GM12878 (cell line): ENCODE measurements around the gene PNPO. TPM values are rescaled to one million over a fixed set of nuclear protein-coding genes. Genes with fewer than 3 reads are reported as not detected.

Experiments used
- ATAC-seq: fragments of 200-7000 bp; cut with Tn5 transposase; 3 replicates; pipeline ENCODE4 v1.9.1; 2020; ENCODE audit warnings: mild to moderate bottlenecking, moderate library complexity
- BruUV-seq: library from RNA; stranded (reverse); fragments of 400-500 nt; replicated peaks from 2 replicates; lab custom pipeline; 2021; lab: Mats Ljungman, UMichigan
- CTCF ChIA-PET: fragments of 300-600 bp; sonication (Branson Sonifier 250); formaldehyde crosslinking; extraction: SDS; loops from one replicate; lab custom pipeline; 2021; ENCODE audit warnings: inconsistent platforms; lab: Yijun Ruan, JAX
- POLR2A ChIA-PET: fragments of 350-600 bp; formaldehyde crosslinking; extraction: SDS; loops from one replicate; lab custom pipeline; 2021; ENCODE audit warnings: inconsistent platforms; lab: Charles Lee
- RAD21 ChIA-PET: fragments of 300-600 bp; sonication (Branson Sonifier 250); formaldehyde crosslinking; loops from one replicate; lab custom pipeline; 2023; ENCODE audit warnings: antibody characterized with exemption; ENCODE audit not compliant: unreplicated experiment; lab: Charles Lee
- SMC1A ChIA-PET: fragments of 300-600 bp; sonication (Branson Sonifier 250); formaldehyde crosslinking; loops from one replicate; lab custom pipeline; 2023; ENCODE audit not compliant: unreplicated experiment, uncharacterized antibody; lab: Charles Lee
- DNase-seq: peaks from one replicate; pipeline ENCODE4 v3.0.0-alpha.2; 2011; ENCODE audit warnings: low read depth, low spot score
- FAIRE-seq: peaks from 3 replicates; lab custom pipeline; 2011; peaks lifted over from hg19 to GRCh38; lab: Jason Lieb, UNC
- H2AFZ ChIP-seq: 2 replicates; pipeline ENCODE4 v1.6.0; 2011; ENCODE audit warnings: low read depth, low read length, control low read depth; ENCODE audit not compliant: control insufficient read depth
- H3K27ac ChIP-seq: 2 replicates; pipeline ENCODE4 v1.5.1; 2011; ENCODE audit warnings: control low read depth; ENCODE audit not compliant: control insufficient read depth, insufficient read depth
- H3K27me3 ChIP-seq, 2 experiments: replicated peaks in 1 of 2; 2 replicates each; pipeline versions ENCODE4 v1.6.0 to v1.6.1; 2011; ENCODE audit warnings: low read length in 1 of 2; ENCODE audit not compliant: control insufficient read depth in 2 of 2, insufficient read depth in 2 of 2
- H3K36me3 ChIP-seq, 2 experiments: 2 replicates each; pipeline ENCODE4 v1.5.1; 2011; ENCODE audit warnings: low read length in 1 of 2; ENCODE audit not compliant: control insufficient read depth in 2 of 2, insufficient read depth in 2 of 2
- H3K4me1 ChIP-seq: 2 replicates; pipeline ENCODE4 v1.6.1; 2011; ENCODE audit warnings: mild to moderate bottlenecking, low read length, moderate library complexity, mixed read lengths; ENCODE audit not compliant: control insufficient read depth, insufficient read depth
- H3K4me2 ChIP-seq: 2 replicates; pipeline ENCODE4 v1.6.0; 2011; ENCODE audit warnings: control low read depth; ENCODE audit not compliant: control insufficient read depth, insufficient read depth
- H3K4me3 ChIP-seq: fragments of 200-600 bp; sonication (generic); 2 replicates; pipeline ENCODE4 v1.5.1; 2016
- H3K79me2 ChIP-seq: 2 replicates; pipeline ENCODE4 v1.6.0; 2011; ENCODE audit warnings: low read length; ENCODE audit not compliant: control insufficient read depth, insufficient read depth
- H3K9ac ChIP-seq: 2 replicates; pipeline ENCODE4 v1.8.0; 2011; ENCODE audit warnings: low read length, control low read depth, mixed read lengths; ENCODE audit not compliant: control insufficient read depth, insufficient read depth
- H3K9me3 ChIP-seq: replicated peaks from 3 replicates; pipeline ENCODE4 v1.5.1; 2011; ENCODE audit warnings: mild to moderate bottlenecking, low read length; ENCODE audit not compliant: control insufficient read depth, insufficient read depth
- H4K20me1 ChIP-seq: 2 replicates; pipeline ENCODE4 v1.6.0; 2011; ENCODE audit not compliant: control insufficient read depth, insufficient read depth
- ATF2 ChIP-seq: IDR thresholded peaks from 2 replicates; pipeline ENCODE4 v1.6.1; 2012; ENCODE audit warnings: low read length, inconsistent platforms
- CTCF ChIP-seq, 3 experiments: IDR thresholded peaks in 2 of 3; conservative IDR thresholded peaks in 1 of 3; 2 replicates each; pipeline ENCODE4 v1.5.1; 2011; ENCODE audit warnings: low read depth in 3 of 3, low read length in 3 of 3, mild to moderate bottlenecking in 3 of 3, control low read depth in 2 of 3, moderate library complexity in 2 of 3, inconsistent platforms in 1 of 3, mixed read lengths in 1 of 3; ENCODE audit not compliant: control insufficient read depth in 2 of 3, insufficient read depth in 1 of 3; ENCODE audit errors: extremely low read depth in 1 of 3
- CUX1 ChIP-seq: IDR thresholded peaks from 2 replicates; pipeline ENCODE4 v1.6.1; 2012; ENCODE audit warnings: improper control_type of control experiment, low read depth, low read length; ENCODE audit not compliant: insufficient replicate concordance
- FOXK2 ChIP-seq: fragments of 450-650 bp; IDR thresholded peaks from 2 replicates; pipeline ENCODE4 v1.6.1; 2017; ENCODE audit warnings: mild to moderate bottlenecking, moderate library complexity
- MTA3 ChIP-seq: IDR thresholded peaks from 2 replicates; pipeline ENCODE4 v1.6.1; 2012; ENCODE audit warnings: low read length, inconsistent platforms, borderline replicate concordance
- NBN ChIP-seq: fragments of 450-650 bp; IDR thresholded peaks from 2 replicates; pipeline ENCODE4 v1.6.1; 2016
- NFYA ChIP-seq: IDR thresholded peaks from 2 replicates; pipeline ENCODE4 v1.6.1; 2011; ENCODE audit warnings: low read depth, mild to moderate bottlenecking, low read length, improper control_type of control experiment, borderline replicate concordance
- PML ChIP-seq: IDR thresholded peaks from 2 replicates; pipeline ENCODE4 v1.6.1; 2012; ENCODE audit warnings: low read length, inconsistent platforms
- SIN3A ChIP-seq: IDR thresholded peaks from 2 replicates; pipeline ENCODE4 v1.6.1; 2012; ENCODE audit warnings: low read depth, low read length, improper control_type of control experiment
- ZNF217 ChIP-seq: fragments of 450-650 bp; IDR thresholded peaks from 2 replicates; pipeline ENCODE4 v1.6.1; 2017; ENCODE audit warnings: antibody characterized with exemption, mild to moderate bottlenecking
- WGBS: methylation state at CpG from one replicate; pipeline ENCODE4 v1.1.6; 2016; ENCODE audit warnings: low lambda C conversion rate; ENCODE audit not compliant: insufficient replicate concordance, insufficient coverage; ENCODE audit errors: missing lambda C conversion rate; 5-methylcytosine and 5-hydroxymethylcytosine counted together
- in situ Hi-C: fragments of 300-500 bp; cut with MboI; formaldehyde crosslinking; loops from 9 replicates; pipeline ENCODE4 v1.14.3; 2018; ENCODE audit warnings: mixed read lengths
- intact Hi-C: fragments of 100-400 bp; cut with micrococcal nuclease; formaldehyde crosslinking; loops from one replicate; pipeline ENCODE4 v1.14.2; 2022; ENCODE audit not compliant: unreplicated experiment
- polyA plus RNA-seq, 11 experiments: library from polyadenylated mRNA; depleted of rRNA in 4 of 11; unstranded in 6 of 11; stranded (reverse) in 5 of 11; fragments of >200 nt; fragmentation: Nextera tagmentation in 4 of 11; fragmentation: Illumina TruSeq in 1 of 11; extraction: Ambion mirVana in 4 of 11; extraction: Trizol in 1 of 11; gene quantifications; 1 replicate in 1 of 11; 2 replicates in 10 of 11; pipeline versions ENCODE4 v1.2.1 to v1.2.3, GENCODE V29; 2011 to 2016; ENCODE audit warnings: inconsistent platforms in 2 of 11, missing spikeins in 2 of 11, low read depth in 1 of 11
- total RNA-seq, 4 experiments: library from RNA; depleted of rRNA in 3 of 4; stranded (reverse); fragments of >200 nt in 3 of 4; fragmentation: Illumina TruSeq in 1 of 4; extraction: Trizol in 1 of 4; gene quantifications; 2 replicates each; pipeline versions ENCODE4 v1.2.1 to v1.2.3, GENCODE V29; 2013 to 2021

PNPO gene
- total and polyA plus RNA-seq, 10 of the 15 experiments (the other 5 are each of a cell fraction or from before 2014, with no cell fraction given): 13.9 to 52.6 (median 37.3) TPM

- TF ChIP-seq CTCF (IDR thresholded peaks at IDR 0.05 in 2 of 3, conservative IDR thresholded peaks at IDR 0.05 in 1 of 3; ENCODE audit: control insufficient read depth in 2 of 3, extremely low read depth in 1 of 3, insufficient read depth in 1 of 3, low read depth in 3 of 3, low read length in 3 of 3): 0 out of 6 replicates have a peak, but pooled peaks of 1 of the 3 experiments have one; percentile 3
- TF ChIP-seq, all 136 proteins: peak for 2
Measured at GRCh38 chr17:47894498-47895346, 46.6 kb upstream of the PNPO start (continued).

- intact Hi-C loops: loop anchor here (1.0 to 2.0 kb wide), 3 partner anchors 46 to 123 kb away; partner anchors contain the start of genes CDK5RAP3 and PNPO
- ChIA-PET RAD21 (interaction anchor here (0.6 to 1.8 kb wide), 12 partner anchors 9 to 123 kb away, joined by 3 to 19 read pairs (median 4); partner anchors contain the start of genes CDK5RAP3, PNPO and SCRN2), SMC1A (interaction anchor here (0.7 to 14.5 kb wide), 10 partner anchors 9 to 126 kb away, joined by 3 to 231 read pairs (median 8); partner anchors contain the start of genes CDK5RAP3, PNPO, SCRN2 and SP6), CTCF (interaction anchor here (0.6 to 14.9 kb wide), 11 partner anchors 9 to 200 kb away, joined by 3 to 502 read pairs (median 8); partner anchors contain the start of genes PNPO, SCRN2 and SP6), POLR2A (interaction anchor here (0.5 to 2.7 kb wide), 24 partner anchors 15 to 154 kb away, joined by 3 to 18 read pairs (median 4); partner anchors contain the start of genes CDK5RAP3, LRRC46, MRPL10 and PNPO)
- peaks cover 16% of the 10 kb centered on the region for H3K4me1 ChIP-seq
- H3K9ac ChIP-seq: peak overlapping the region; percentile 95
- DNase-seq (no peak), FAIRE-seq (no peak), ATAC-seq (no peak)
- peak overlapping the region; percentile 85 for H3K4me2 ChIP-seq
- TSS peak; percentile 86 for BruUV-seq
- no peaks in the 10 kb centered on the region for H4K20me1 ChIP-seq
- H3K27ac ChIP-seq: peak overlapping the region; percentile 90
- H3K4me3 ChIP-seq: peak overlapping the region; percentile 95
- in situ Hi-C loops: no loop called here
- peaks cover 21% of the 10 kb centered on the region for H3K79me2 ChIP-seq
- WGBS: under 1% methylated on average over 25 of the region's 25 CpGs
- peaks cover 0 to 6% of the 10 kb centered on the region in 2 experiments; a peak in 2 of 4 replicates for H3K36me3 ChIP-seq
- no peaks in the 10 kb centered on the region for H3K9me3 ChIP-seq
- H3K27me3 ChIP-seq: no peaks in the 10 kb centered on the region
- peak overlapping the region; percentile 91 for H2AFZ ChIP-seq
- TF ChIP-seq SIN3A: 0 out of 2 replicates have a peak, but pooled peaks have one; percentile 54
- TF ChIP-seq NFYA: no peak
- TF ChIP-seq NBN: peak; percentile 53; the same call in 1 of the 2 replicates
- TF ChIP-seq PML: peak; percentile 88; the same call in 1 of the 2 replicates
- no peak for TF ChIP-seq MTA3
- TF ChIP-seq CUX1: no peak
- TF ChIP-seq FOXK2: no peak
- TF ChIP-seq ZNF217: peak; percentile 15; the same call in 1 of the 2 replicates
- TF ChIP-seq ATF2: no peak
Measured at GRCh38 chr17:47895347-47895855, 46.0 kb upstream of the PNPO start.
